ENCODE measurements around the gene TVP23B. TPM values are rescaled to one million over a fixed set of nuclear protein-coding genes. Genes with fewer than 3 reads are reported as not detected.

TVP23B gene
- total RNA-seq, 1 experiment from 2014 or later = 57.9 TPM

GRCh38 chr17:18848501-18848900 is 67.5 kb downstream of the TVP23B start:
- no peak for ATAC-seq
- ChIA-PET POLR2A (ENCODE audit: unreplicated experiment) (no interaction called here), CTCF (no interaction called here)

GRCh38 chr17:18850679-18851078 is 69.7 kb downstream of the TVP23B start:
- POLR2A ChIA-PET (ENCODE audit: unreplicated experiment) = no interaction called here
- Histone ChIP-seq H3K4me3 (ENCODE audit: low read length) (no peak overlapping the region), H3K27ac (ENCODE audit: low read length) (no peak overlapping the region), H3K4me1 (ENCODE audit: insufficient read depth, low read length) (peaks cover 9% of the 10 kb centered on the region; the same call in 1 of the 2 replicates), H3K9ac (ENCODE audit: low read length) (no peak overlapping the region), H4K20me1 (ENCODE audit: low read length) (no peaks in the 10 kb centered on the region), H3K36me3 (ENCODE audit: low read depth, low read length) (no peaks in the 10 kb centered on the region), H3K27me3 (ENCODE audit: low read length) (no peaks in the 10 kb centered on the region), H2AFZ (ENCODE audit: low read length) (no peak overlapping the region), H3K9me3 (ENCODE audit: low read length) (no peaks in the 10 kb centered on the region), H3K79me2 (ENCODE audit: low read length) (0 out of 2 replicates have a peak, but pooled peaks cover 3% of the 10 kb centered on the region), H3F3A (ENCODE audit: low read length, unreplicated experiment) (no peaks in the 10 kb centered on the region), H3K9me2 (replicated peaks; ENCODE audit: low read length) (no peaks in the 10 kb centered on the region), H3K4me2 (ENCODE audit: low read length) (no peak overlapping the region)
- no peak for DNase-seq
- ATAC-seq = no peak
- CTCF ChIA-PET = no interaction called here
- TF ChIP-seq EZH2phosphoT487 (IDR thresholded peaks at IDR 0.05; ENCODE audit: borderline replicate concordance, low read length) (no peak), EZH2 (IDR thresholded peaks at IDR 0.05; ENCODE audit: low read length, unreplicated experiment) (no peak)
- TF ChIP-seq, protein P1, sequence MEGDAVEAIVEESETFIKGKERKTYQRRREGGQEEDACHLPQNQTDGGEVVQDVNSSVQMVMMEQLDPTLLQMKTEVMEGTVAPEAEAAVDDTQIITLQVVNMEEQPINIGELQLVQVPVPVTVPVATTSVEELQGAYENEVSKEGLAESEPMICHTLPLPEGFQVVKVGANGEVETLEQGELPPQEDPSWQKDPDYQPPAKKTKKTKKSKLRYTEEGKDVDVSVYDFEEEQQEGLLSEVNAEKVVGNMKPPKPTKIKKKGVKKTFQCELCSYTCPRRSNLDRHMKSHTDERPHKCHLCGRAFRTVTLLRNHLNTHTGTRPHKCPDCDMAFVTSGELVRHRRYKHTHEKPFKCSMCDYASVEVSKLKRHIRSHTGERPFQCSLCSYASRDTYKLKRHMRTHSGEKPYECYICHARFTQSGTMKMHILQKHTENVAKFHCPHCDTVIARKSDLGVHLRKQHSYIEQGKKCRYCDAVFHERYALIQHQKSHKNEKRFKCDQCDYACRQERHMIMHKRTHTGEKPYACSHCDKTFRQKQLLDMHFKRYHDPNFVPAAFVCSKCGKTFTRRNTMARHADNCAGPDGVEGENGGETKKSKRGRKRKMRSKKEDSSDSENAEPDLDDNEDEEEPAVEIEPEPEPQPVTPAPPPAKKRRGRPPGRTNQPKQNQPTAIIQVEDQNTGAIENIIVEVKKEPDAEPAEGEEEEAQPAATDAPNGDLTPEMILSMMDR (conservative IDR thresholded peaks at IDR 0.05; ENCODE audit: low read depth, low read length) = no peak
- no TSS peak for BruUV-seq (replicated peaks)
- intact Hi-C loops (cut with micrococcal nuclease) = no loop called here

More at GRCh38 chr17:18848501-18848900, 67.5 kb downstream of the TVP23B start:
- Histone ChIP-seq H4K20me1 (ENCODE audit: low read length) (no peaks in the 10 kb centered on the region), H3F3A (ENCODE audit: low read length, unreplicated experiment) (no peaks in the 10 kb centered on the region), H3K36me3 (ENCODE audit: low read depth, low read length) (no peaks in the 10 kb centered on the region), H3K9me2 (replicated peaks; ENCODE audit: low read length) (no peaks in the 10 kb centered on the region), H3K27me3 (ENCODE audit: low read length) (no peaks in the 10 kb centered on the region), H3K9me3 (ENCODE audit: low read length) (no peaks in the 10 kb centered on the region), H3K4me1 (ENCODE audit: insufficient read depth, low read length) (peaks cover 4% of the 10 kb centered on the region; the same call in 1 of the 2 replicates), H3K79me2 (ENCODE audit: low read length) (no peaks in the 10 kb centered on the region), H3K9ac (ENCODE audit: low read length) (no peak overlapping the region), H3K27ac (ENCODE audit: low read length) (no peak overlapping the region), H3K4me3 (ENCODE audit: low read length) (no peak overlapping the region), H2AFZ (ENCODE audit: low read length) (no peak overlapping the region), H3K4me2 (ENCODE audit: low read length) (no peak overlapping the region)
- no peak for TF ChIP-seq EZH2 (IDR thresholded peaks at IDR 0.05; ENCODE audit: low read length, unreplicated experiment)
- no peak for TF ChIP-seq EZH2phosphoT487 (IDR thresholded peaks at IDR 0.05; ENCODE audit: borderline replicate concordance, low read length)
- TF ChIP-seq, protein P1 (conservative IDR thresholded peaks at IDR 0.05; ENCODE audit: low read depth, low read length) = no peak
- no peak for DNase-seq
- BruUV-seq (replicated peaks) = no TSS peak
- intact Hi-C loops (cut with micrococcal nuclease) = no loop called here

GRCh38 chr17:18851201-18851600 is 70.2 kb downstream of the TVP23B start:
- H2AFZ ChIP-seq (ENCODE audit: low read length) = no peak overlapping the region
- no peaks in the 10 kb centered on the region for H3K9me2 ChIP-seq (replicated peaks; ENCODE audit: low read length)
- TF ChIP-seq EZH2 (IDR thresholded peaks at IDR 0.05; ENCODE audit: low read length, unreplicated experiment) (no peak), EZH2phosphoT487 (IDR thresholded peaks at IDR 0.05; ENCODE audit: borderline replicate concordance, low read length) (no peak)
- TF ChIP-seq, protein P1 (conservative IDR thresholded peaks at IDR 0.05; ENCODE audit: low read depth, low read length) = peak; percentile 43; the same call in 1 of the 2 replicates
- ChIA-PET CTCF (no interaction called here), POLR2A (ENCODE audit: unreplicated experiment) (no interaction called here)
- no peak overlapping the region for H3K9ac ChIP-seq (ENCODE audit: low read length)
- no TSS peak for BruUV-seq (replicated peaks)
- H3K4me2 ChIP-seq (ENCODE audit: low read length) = no peak overlapping the region
- peaks cover 9% of the 10 kb centered on the region; the same call in 1 of the 2 replicates for H3K4me1 ChIP-seq (ENCODE audit: insufficient read depth, low read length)
- no peak overlapping the region for H3K4me3 ChIP-seq (ENCODE audit: low read length)
- intact Hi-C loops (cut with micrococcal nuclease) = no loop called here
- no peaks in the 10 kb centered on the region for H3K36me3 ChIP-seq (ENCODE audit: low read depth, low read length)
- no peaks in the 10 kb centered on the region for H3F3A ChIP-seq (ENCODE audit: low read length, unreplicated experiment)
- no peak overlapping the region for H3K27ac ChIP-seq (ENCODE audit: low read length)
- DNase-seq (peak; percentile 53), ATAC-seq (peak; percentile 39)
- 0 out of 2 replicates have a peak, but pooled peaks cover 3% of the 10 kb centered on the region for H3K79me2 ChIP-seq (ENCODE audit: low read length)
- H3K27me3 ChIP-seq (ENCODE audit: low read length) = no peaks in the 10 kb centered on the region
- H3K9me3 ChIP-seq (ENCODE audit: low read length) = no peaks in the 10 kb centered on the region
- no peaks in the 10 kb centered on the region for H4K20me1 ChIP-seq (ENCODE audit: low read length)
